ENCODE measurements around the gene CFAP53.

The CFAP53 gene

DNA sequence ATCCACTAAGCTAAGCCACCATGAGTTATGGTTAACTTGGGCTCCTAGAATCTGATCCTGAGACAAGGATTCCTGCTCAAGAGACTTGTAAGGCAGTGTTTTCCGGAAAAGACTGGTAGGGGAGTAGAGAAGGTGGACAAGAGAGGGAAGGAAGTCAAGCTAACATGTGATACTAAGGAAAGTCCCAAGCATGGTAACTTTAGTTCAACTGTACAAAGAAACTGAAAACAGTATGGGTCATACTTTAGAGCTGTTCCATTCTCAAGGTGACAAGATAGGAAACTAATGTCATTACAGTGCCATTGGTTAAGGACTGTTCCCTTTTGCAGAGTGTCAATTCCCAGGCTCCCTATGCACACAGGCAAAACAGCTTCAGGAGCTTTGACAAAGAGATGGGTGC lies 77.1 kb downstream of the CFAP53 start:
- no peak for TF ChIP-seq CTCF (IDR thresholded peaks at IDR 0.05; ENCODE audit: extremely low read depth, missing control alignments)
- peak; percentile 27 for DNase-seq (ENCODE audit: low spot score)

- no peak for TF ChIP-seq CTCF (IDR thresholded peaks at IDR 0.05; ENCODE audit: extremely low read depth, missing control alignments)
- DNase-seq (ENCODE audit: low spot score): no peak
Measured at GRCh38 chr18:50188652-50189051, 77.6 kb downstream of the CFAP53 start.

DNA sequence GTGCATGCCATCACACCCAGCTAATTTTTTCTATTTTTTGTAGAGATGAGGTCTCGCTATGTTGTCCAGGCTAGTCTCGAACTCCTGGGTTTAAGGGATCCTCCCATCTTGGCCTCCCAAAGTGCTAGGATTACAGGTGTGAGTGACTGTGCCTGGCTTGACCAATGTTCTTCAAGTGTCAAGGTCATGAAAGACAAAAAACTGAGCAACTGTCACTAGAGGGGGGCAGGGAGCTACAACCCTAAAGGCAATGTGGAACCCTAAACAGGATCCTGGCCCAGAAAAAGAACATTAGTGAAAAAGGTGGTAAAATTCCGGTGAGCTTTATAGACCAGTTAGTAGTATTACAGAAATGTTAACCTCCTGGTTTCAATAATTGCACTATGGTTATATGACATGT lies 78.6 kb downstream of the CFAP53 start:
- no peak for DNase-seq (ENCODE audit: low spot score)
- TF ChIP-seq CTCF (IDR thresholded peaks at IDR 0.05; ENCODE audit: extremely low read depth, missing control alignments): no peak

DNA sequence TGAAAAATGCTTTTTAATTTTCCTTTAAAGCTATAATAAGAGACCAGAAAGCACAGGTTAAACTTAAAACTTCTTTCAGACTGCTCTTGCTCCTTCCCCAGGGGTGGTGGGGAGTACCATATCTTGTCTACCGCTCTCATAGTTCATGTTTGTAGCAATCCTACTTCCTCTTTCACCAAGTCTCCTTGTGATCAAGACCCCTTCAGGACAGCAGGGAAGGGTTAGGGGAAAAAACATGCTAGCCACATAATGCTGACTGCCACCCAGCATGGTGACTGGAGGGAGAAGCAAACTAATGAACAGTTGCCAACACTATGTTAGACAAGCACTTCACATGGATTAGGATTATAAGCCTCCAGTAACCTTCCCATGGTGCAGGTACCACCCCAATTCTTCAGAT lies 79.9 kb downstream of the CFAP53 start:
- TF ChIP-seq CTCF (IDR thresholded peaks at IDR 0.05; ENCODE audit: extremely low read depth, missing control alignments): no peak
- no peak for DNase-seq (ENCODE audit: low spot score)

- TF ChIP-seq CTCF (IDR thresholded peaks at IDR 0.05; ENCODE audit: extremely low read depth, missing control alignments): no peak
- no peak for DNase-seq (ENCODE audit: low spot score)
Measured at GRCh38 chr18:50183556-50183955, 82.7 kb downstream of the CFAP53 start.

DNA sequence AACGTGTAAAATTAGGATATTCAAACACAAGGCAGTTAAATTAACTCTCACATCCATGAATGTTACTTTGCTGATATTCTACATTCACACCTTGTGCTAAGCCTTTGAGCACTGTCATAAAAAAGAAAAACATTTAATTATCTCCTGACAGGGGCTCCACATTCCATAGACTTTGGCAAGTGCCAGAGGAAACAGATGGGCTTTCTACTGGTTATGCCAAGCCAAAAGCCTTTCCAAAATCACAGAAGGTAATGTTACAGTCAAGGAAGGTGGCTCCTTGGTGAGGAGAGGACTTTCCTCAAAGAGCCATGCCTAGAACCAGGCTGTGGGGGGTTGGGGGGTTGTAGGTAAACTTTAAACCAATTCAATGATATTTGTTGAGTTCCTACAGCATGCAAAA lies 83.8 kb downstream of the CFAP53 start:
- DNase-seq (ENCODE audit: low spot score): no peak
- TF ChIP-seq CTCF (IDR thresholded peaks at IDR 0.05; ENCODE audit: extremely low read depth, missing control alignments): no peak

DNA sequence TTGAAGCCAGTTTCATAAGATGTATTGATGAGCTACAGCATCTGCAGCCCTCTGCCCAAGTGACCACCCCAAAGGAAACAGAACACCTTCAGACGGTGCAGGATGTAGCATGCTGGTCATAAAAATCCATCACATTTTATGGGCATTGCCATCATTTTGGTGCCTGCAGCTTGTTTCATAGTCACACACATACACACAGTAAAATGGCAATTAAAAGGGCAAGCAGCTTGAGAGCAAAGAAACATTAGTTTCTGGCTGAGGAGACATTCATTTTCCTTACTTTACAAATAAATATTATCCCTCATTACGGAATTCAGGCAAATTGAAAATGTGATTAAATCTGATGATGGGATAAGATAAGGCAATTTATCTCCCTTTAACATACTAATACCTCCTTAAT lies 84.7 kb downstream of the CFAP53 start:
- no peak for TF ChIP-seq CTCF (IDR thresholded peaks at IDR 0.05; ENCODE audit: extremely low read depth, missing control alignments)
- no peak for DNase-seq (ENCODE audit: low spot score)

Data from GM20000 (cell line).